Measurements from ENCODE around the gene FEM1B. TPM values are rescaled to one million over a fixed set of nuclear protein-coding genes. Genes with fewer than 3 reads are reported as not detected.

The FEM1B gene
- total and polyA plus RNA-seq, 4 experiments from 2014 or later: 19.0 to 49.1 (median 38.5) TPM

- Mint-ChIP-seq H3K27ac (peak overlapping the region; percentile 96 to 98 (median 98)), H3K27me3 (no peaks in the 10 kb centered on the region), H3K4me1 (peaks cover 37 to 55% (median 44%) of the 10 kb centered on the region in 4 donors), H3K36me3 (peaks cover 7 to 26% of the 10 kb centered on the region in 2 donors), H3K9me3 (no peaks in the 10 kb centered on the region), H3K4me3 (peak overlapping the region; percentile 94 to 97 (median 96))
- no peak for DNase-seq
- H3K27ac ChIP-seq (ENCODE audit: low read depth, low read length): peak overlapping the region; percentile 90
- H3K27me3 ChIP-seq (ENCODE audit: insufficient read depth, low read length): no peaks in the 10 kb centered on the region
- no peaks in the 10 kb centered on the region for H3K9me3 ChIP-seq (ENCODE audit: control insufficient read depth in 1 of 2, low read length in 2 of 2)
- H3K36me3 ChIP-seq (ENCODE audit: insufficient read depth, low read length): no peaks in the 10 kb centered on the region
- CTCF ChIA-PET (ENCODE audit: partially characterized antibody): interaction anchor here (1.2 to 2.5 kb wide), 5 partner anchors 18 to 48 kb away, joined by 3 to 13 read pairs (median 9); partner anchors contain the start of gene CLN6
- intact Hi-C loops (cut with micrococcal nuclease): loop anchor here (1.0 to 5.0 kb wide), 7 partner anchors 20 to 1135 kb away; partner anchors contain the start of genes CLN6, KIF23, MAP2K5 and PIAS1
- peaks cover 47% of the 10 kb centered on the region for H3K4me1 ChIP-seq (ENCODE audit: insufficient read depth, low read length)
- peak overlapping the region; percentile 79 to 87 for H3K4me3 ChIP-seq (ENCODE audit: low read length in 2 of 2)
- POLR2A ChIA-PET (ENCODE audit: partially characterized antibody): interaction anchor here (0.7 to 3.7 kb wide), 17 partner anchors 11 to 735 kb away, joined by 4 to 60 read pairs (median 11); partner anchors contain the start of genes CLN6, MAP2K5 and PIAS1
Observed at GRCh38 chr15:68277131-68277602, 378 bp upstream of the FEM1B start.

DNA sequence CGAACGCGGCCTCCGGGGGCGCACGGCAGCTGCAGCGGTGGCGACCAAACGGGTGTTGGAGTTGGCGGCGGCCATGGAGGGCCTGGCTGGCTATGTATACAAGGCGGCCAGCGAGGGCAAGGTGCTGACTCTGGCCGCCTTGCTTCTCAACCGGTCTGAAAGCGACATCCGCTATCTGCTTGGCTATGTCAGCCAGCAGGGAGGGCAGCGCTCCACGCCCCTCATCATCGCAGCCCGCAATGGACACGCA is 725 bp downstream of the FEM1B start:
- H3K36me3 ChIP-seq (ENCODE audit: insufficient read depth, low read length): no peaks in the 10 kb centered on the region
- Mint-ChIP-seq H3K4me3 (peak overlapping the region; percentile 89 to 99 (median 96)), H3K27me3 (no peaks in the 10 kb centered on the region), H3K27ac (peak overlapping the region; percentile 91 to 98 (median 96)), H3K4me1 (peaks cover 41 to 60% (median 48%) of the 10 kb centered on the region in 4 donors), H3K9me3 (no peaks in the 10 kb centered on the region), H3K36me3 (peaks cover 7 to 26% of the 10 kb centered on the region in 2 donors)
- H3K9me3 ChIP-seq (ENCODE audit: control insufficient read depth in 1 of 2, low read length in 2 of 2): no peaks in the 10 kb centered on the region
- ChIA-PET POLR2A (ENCODE audit: partially characterized antibody) (interaction anchor here (1.2 to 3.7 kb wide), 15 partner anchors 10 to 736 kb away, joined by 3 to 60 read pairs (median 12); partner anchors contain the start of genes CLN6, MAP2K5 and PIAS1), CTCF (ENCODE audit: partially characterized antibody) (interaction anchor here (1.3 to 2.5 kb wide), 5 partner anchors 14 to 49 kb away, joined by 4 to 13 read pairs (median 9); partner anchors contain the start of gene CLN6)
- H3K27ac ChIP-seq (ENCODE audit: low read depth, low read length): peak overlapping the region; percentile 90
- peaks cover 58% of the 10 kb centered on the region for H3K4me1 ChIP-seq (ENCODE audit: insufficient read depth, low read length)
- H3K27me3 ChIP-seq (ENCODE audit: insufficient read depth, low read length): no peaks in the 10 kb centered on the region
- intact Hi-C loops (cut with micrococcal nuclease): loop anchor here (5.0 kb wide), 2 partner anchors 736 to 1134 kb away; partner anchors contain the start of genes KIF23 and MAP2K5
- peak overlapping the region; percentile 59 to 87 for H3K4me3 ChIP-seq (ENCODE audit: low read length in 2 of 2)
- no peak for DNase-seq

DNA sequence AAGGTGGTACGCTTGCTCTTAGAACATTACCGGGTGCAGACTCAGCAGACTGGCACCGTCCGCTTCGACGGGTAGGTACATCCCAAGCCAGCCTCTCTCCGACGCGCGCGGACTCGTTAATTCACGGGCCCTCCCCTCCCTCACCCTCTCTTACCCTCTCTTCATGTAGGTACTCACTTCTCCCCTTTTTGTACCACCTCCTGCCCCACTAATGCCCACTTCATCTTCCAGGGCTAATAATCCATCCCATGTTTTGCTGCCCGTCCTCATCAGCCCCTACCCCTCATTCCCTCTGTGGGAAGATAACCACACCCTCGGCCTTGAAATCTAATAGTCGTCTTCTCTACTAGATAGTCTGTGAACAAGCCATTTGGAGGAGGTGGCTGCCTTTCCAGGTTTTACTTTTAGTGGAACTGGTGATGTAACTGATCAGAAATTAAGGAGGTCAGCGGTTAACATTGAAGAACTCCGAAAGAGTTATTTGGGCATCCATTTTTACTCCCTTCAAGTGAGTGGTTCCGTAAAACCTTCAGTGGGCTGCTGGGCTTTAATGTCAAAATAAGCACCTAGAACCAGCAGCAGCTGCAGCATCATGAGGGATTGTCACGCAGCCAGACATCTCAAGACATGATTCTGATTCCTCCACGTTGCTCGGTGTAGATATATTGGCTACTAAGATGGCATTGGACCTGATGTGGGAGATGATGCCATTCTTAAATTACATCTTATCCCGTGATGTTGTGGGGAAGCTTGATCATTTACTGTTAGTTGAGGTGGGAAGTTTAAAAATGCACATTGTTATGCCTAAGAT is 1.3 kb downstream of the FEM1B start:
- Histone ChIP-seq H3K4me3 (ENCODE audit: low read length in 2 of 2) (peak overlapping the region; percentile 59 to 87), H3K27ac (ENCODE audit: low read depth, low read length) (peak overlapping the region; percentile 90), H3K36me3 (ENCODE audit: insufficient read depth, low read length) (no peaks in the 10 kb centered on the region), H3K4me1 (ENCODE audit: insufficient read depth, low read length) (peaks cover 60% of the 10 kb centered on the region), H3K27me3 (ENCODE audit: insufficient read depth, low read length) (no peaks in the 10 kb centered on the region), H3K9me3 (ENCODE audit: control insufficient read depth in 1 of 2, low read length in 2 of 2) (no peaks in the 10 kb centered on the region)
- Mint-ChIP-seq H3K27me3 (no peaks in the 10 kb centered on the region), H3K4me1 (peaks cover 42 to 60% (median 48%) of the 10 kb centered on the region in 4 donors), H3K4me3 (peak overlapping the region; percentile 89 to 99 (median 96)), H3K9me3 (no peaks in the 10 kb centered on the region), H3K27ac (peak overlapping the region; percentile 91 to 98 (median 96)), H3K36me3 (peaks cover 7 to 26% of the 10 kb centered on the region in 2 donors)
- CTCF ChIA-PET (ENCODE audit: partially characterized antibody): interaction anchor here (1.3 to 3.0 kb wide), 3 partner anchors 13 to 28 kb away, joined by 4 to 19 read pairs (median 13); no protein-coding TSS in a partner anchor
- POLR2A ChIA-PET (ENCODE audit: partially characterized antibody): interaction anchor here (1.2 to 3.7 kb wide), 12 partner anchors 9 to 540 kb away, joined by 3 to 60 read pairs (median 12); partner anchors contain the start of gene CLN6
- DNase-seq: peak in 2 of 5 donors; percentile 4 to 56
- intact Hi-C loops (cut with micrococcal nuclease): loop anchor here (5.0 kb wide), 2 partner anchors 736 to 1134 kb away; partner anchors contain the start of genes KIF23 and MAP2K5

DNA sequence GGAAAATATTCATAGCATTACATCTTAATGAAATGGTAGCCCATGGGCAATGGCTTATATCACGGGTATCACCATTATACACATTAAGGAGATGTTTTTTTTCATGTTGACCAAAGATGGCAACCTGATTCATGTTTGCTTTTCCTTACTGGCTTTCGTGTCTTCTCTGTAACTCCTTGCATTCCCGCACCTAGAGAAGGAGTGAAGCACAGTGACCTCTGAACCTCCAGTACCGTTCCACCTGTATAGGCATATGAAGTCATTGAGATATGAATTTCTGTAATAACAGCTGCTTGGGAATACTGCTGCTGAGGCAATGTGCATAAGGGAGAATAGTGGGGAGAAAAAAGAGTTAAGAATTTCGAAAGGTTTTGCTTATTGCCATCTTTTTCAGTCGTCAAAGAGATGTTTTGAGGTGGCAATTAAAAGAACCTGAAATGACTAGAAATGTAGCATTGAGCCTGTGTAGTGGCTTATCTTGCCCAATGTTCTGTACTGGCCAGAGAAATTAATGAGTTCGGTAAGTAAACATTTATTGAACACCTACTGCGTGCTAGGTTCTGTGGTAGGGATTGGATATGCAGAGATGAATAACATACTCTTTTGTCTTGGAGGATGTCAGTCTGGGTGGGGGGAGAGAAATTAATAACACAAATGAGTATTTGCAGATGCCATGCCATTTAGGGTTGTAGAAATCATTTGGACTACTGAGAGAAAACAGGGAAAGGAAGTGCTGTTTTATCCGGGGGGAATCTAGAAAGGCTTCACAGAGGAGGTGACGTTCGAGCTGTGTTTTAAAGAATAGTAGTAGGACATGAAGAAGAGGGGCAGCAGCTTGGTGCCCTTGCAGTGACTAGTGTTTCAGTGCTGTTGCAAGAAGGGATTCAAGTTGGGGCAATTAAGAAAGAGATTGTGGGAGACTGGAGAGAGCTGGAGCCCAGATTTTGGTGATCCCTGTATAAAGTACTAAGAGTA is 2.5 kb downstream of the FEM1B start:
- Histone ChIP-seq H3K27me3 (ENCODE audit: insufficient read depth, low read length) (no peaks in the 10 kb centered on the region), H3K4me1 (ENCODE audit: insufficient read depth, low read length) (peaks cover 69% of the 10 kb centered on the region), H3K9me3 (ENCODE audit: control insufficient read depth in 1 of 2, low read length in 2 of 2) (no peaks in the 10 kb centered on the region), H3K4me3 (ENCODE audit: low read length in 2 of 2) (peak overlapping the region; percentile 13 to 23), H3K36me3 (ENCODE audit: insufficient read depth, low read length) (peaks cover 6% of the 10 kb centered on the region), H3K27ac (ENCODE audit: low read depth, low read length) (peak overlapping the region; percentile 18)
- Mint-ChIP-seq H3K27ac (peak overlapping the region; percentile 52 to 98 (median 96)), H3K27me3 (no peaks in the 10 kb centered on the region), H3K4me1 (peaks cover 50 to 67% (median 54%) of the 10 kb centered on the region in 4 donors), H3K4me3 (peak overlapping the region; percentile 89 to 99 (median 96)), H3K9me3 (no peaks in the 10 kb centered on the region), H3K36me3 (peaks cover 13 to 33% of the 10 kb centered on the region in 2 donors)
- CTCF ChIA-PET (ENCODE audit: partially characterized antibody): interaction anchor here (0.9 to 3.0 kb wide), 2 partner anchors 27 kb away, joined by 6 to 19 read pairs; no protein-coding TSS in a partner anchor
- POLR2A ChIA-PET (ENCODE audit: partially characterized antibody): interaction anchor here (1.0 to 3.7 kb wide), 8 partner anchors 10 to 739 kb away, joined by 3 to 60 read pairs (median 3); partner anchors contain the start of gene PIAS1
- DNase-seq: no peak
- intact Hi-C loops (cut with micrococcal nuclease): loop anchor here (5.0 kb wide), 2 partner anchors 738 to 1132 kb away; partner anchors contain the start of genes KIF23 and MAP2K5

DNA sequence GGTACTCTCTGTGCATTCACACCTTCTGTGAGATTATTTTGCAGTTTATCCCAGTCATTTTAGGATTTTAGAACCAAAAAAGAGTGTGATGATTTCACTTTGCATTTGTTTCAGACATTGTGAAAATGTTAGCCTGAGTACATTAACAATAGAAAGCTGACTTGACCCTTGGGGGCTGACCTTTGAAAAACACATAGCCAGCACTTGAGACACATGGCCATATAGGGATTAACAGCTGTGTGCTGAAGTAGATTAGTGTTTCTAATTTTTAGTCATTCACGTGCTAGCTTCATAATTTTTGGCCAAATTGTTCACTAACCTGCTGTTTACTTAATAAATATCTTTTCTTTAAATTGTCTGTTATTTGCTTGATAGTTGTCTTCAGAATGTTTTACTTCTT is 3.5 kb downstream of the FEM1B start:
- Mint-ChIP-seq H3K27ac (peak overlapping the region in 2 of 7 donors; percentile 26 to 43), H3K27me3 (no peaks in the 10 kb centered on the region), H3K9me3 (no peaks in the 10 kb centered on the region), H3K36me3 (peaks cover 21 to 41% of the 10 kb centered on the region in 2 donors), H3K4me1 (peaks cover 56 to 77% (median 61%) of the 10 kb centered on the region in 4 donors), H3K4me3 (peak overlapping the region; percentile 22 to 99 (median 96))
- intact Hi-C loops (cut with micrococcal nuclease): no loop called here
- Histone ChIP-seq H3K27me3 (ENCODE audit: insufficient read depth, low read length) (no peaks in the 10 kb centered on the region), H3K9me3 (ENCODE audit: control insufficient read depth in 1 of 2, low read length in 2 of 2) (no peaks in the 10 kb centered on the region), H3K36me3 (ENCODE audit: insufficient read depth, low read length) (peaks cover 7% of the 10 kb centered on the region), H3K4me1 (ENCODE audit: insufficient read depth, low read length) (peaks cover 78% of the 10 kb centered on the region), H3K4me3 (ENCODE audit: low read length in 2 of 2) (peak overlapping the region; percentile 2 to 11), H3K27ac (ENCODE audit: low read depth, low read length) (no peak overlapping the region)
- POLR2A ChIA-PET (ENCODE audit: partially characterized antibody): interaction anchor here (1.0 to 1.4 kb wide), 7 partner anchors 9 to 740 kb away, joined by 3 to 4 read pairs (median 3); partner anchors contain the start of genes MAP2K5 and PIAS1
- no peak for DNase-seq
- CTCF ChIA-PET (ENCODE audit: partially characterized antibody): interaction anchor here (0.9 to 3.0 kb wide), 2 partner anchors 26 to 28 kb away, joined by 6 to 19 read pairs; no protein-coding TSS in a partner anchor

DNA sequence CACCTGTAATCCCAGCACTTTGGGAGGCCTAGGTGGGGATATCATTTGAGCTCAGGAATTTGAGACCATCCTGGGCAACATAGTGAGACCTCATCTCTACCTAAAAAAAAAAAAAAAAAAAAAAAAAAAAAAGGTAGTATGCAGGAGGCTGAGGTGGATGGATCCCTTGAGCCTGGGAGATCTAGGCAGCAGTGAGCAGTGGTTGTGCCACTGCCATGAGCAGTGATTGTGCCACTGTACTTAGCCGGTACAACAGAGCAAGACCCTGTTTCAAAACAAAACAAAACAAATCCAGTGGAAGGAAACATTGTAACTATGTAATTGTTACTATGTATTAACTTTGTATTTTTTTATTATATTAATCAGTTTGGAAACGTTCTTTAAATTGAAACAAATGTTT is 5.9 kb downstream of the FEM1B start:
- POLR2A ChIA-PET (ENCODE audit: partially characterized antibody): no interaction called here
- peaks cover 61 to 81% (median 71%) of the 10 kb centered on the region in 4 donors for H3K4me1 Mint-ChIP-seq
- H3K9me3 Mint-ChIP-seq: no peaks in the 10 kb centered on the region
- peaks cover 79% of the 10 kb centered on the region for H3K4me1 ChIP-seq (ENCODE audit: insufficient read depth, low read length)
- no peaks in the 10 kb centered on the region for H3K9me3 ChIP-seq (ENCODE audit: control insufficient read depth in 1 of 2, low read length in 2 of 2)
- peak overlapping the region in 1 of 7 donors; percentile 33 for H3K27ac Mint-ChIP-seq
- H3K27me3 ChIP-seq (ENCODE audit: insufficient read depth, low read length): no peaks in the 10 kb centered on the region
- DNase-seq: no peak
- peaks cover 25 to 43% of the 10 kb centered on the region in 2 donors for H3K36me3 Mint-ChIP-seq
- peak overlapping the region in 3 of 8 donors; percentile 25 to 61 (median 51) for H3K4me3 Mint-ChIP-seq
- CTCF ChIA-PET (ENCODE audit: partially characterized antibody): no interaction called here
- H3K27me3 Mint-ChIP-seq: no peaks in the 10 kb centered on the region
- no peak overlapping the region for H3K27ac ChIP-seq (ENCODE audit: low read depth, low read length)
- H3K4me3 ChIP-seq (ENCODE audit: low read length in 2 of 2): no peak overlapping the region
- intact Hi-C loops (cut with micrococcal nuclease): loop anchor here (2.0 kb wide), 1 partner anchor 15 kb away; no protein-coding TSS in a partner anchor
- H3K36me3 ChIP-seq (ENCODE audit: insufficient read depth, low read length): peaks cover 7% of the 10 kb centered on the region
